Mammary epithelial cell (primary cell): Measurements from ENCODE around the gene RAPGEF1.

Experiments used
- CTCF ChIP-seq, 2 donors: IDR thresholded peaks in 1 of 2; conservative IDR thresholded peaks in 1 of 2; 2 replicates each; pipeline ENCODE4 v1.5.1; 2011 to 2012; ENCODE audit warnings: inconsistent platforms in 2 of 2, low read length in 2 of 2, mild to moderate bottlenecking in 2 of 2, control low read depth in 1 of 2, low read depth in 1 of 2; ENCODE audit not compliant: insufficient read depth in 1 of 2; ENCODE audit errors: extremely low read depth in 1 of 2
- EZH2 ChIP-seq: IDR thresholded peaks from 2 replicates; pipeline ENCODE4 v1.6.1; 2012; ENCODE audit warnings: low read length, inconsistent platforms, borderline replicate concordance

- TF ChIP-seq CTCF (conservative IDR thresholded peaks at IDR 0.05 in 1 of 2, IDR thresholded peaks at IDR 0.05 in 1 of 2; ENCODE audit: extremely low read depth in 1 of 2, insufficient read depth in 1 of 2, low read depth in 1 of 2, low read length in 2 of 2): no peak
- no peak for TF ChIP-seq EZH2
These were observed 106.3 kb downstream of the RAPGEF1 start for GRCh38 chr9:131633491-131634031.
